Left ventricle myocardium inferior (tissue), 1 donor: ENCODE results near the gene BICC1. TPM values are rescaled to one million over a fixed set of nuclear protein-coding genes. Genes with fewer than 3 reads are reported as not detected.
A peak's percentile ranks its signal among the peaks of the same experiment; 100 is the strongest.

Experiments used
- DNase-seq: peaks from one replicate; pipeline ENCODE4 v3.0.0-alpha.2; 2020
- H3K27ac ChIP-seq: fragments of 200-600 bp; replicated peaks from 2 replicates; pipeline ENCODE4 v1.8.0; 2021
- H3K27me3 ChIP-seq: fragments of 200-600 bp; 2 replicates; pipeline ENCODE4 v1.8.0; 2021; ENCODE audit warnings: low read depth
- H3K36me3 ChIP-seq: fragments of 200-600 bp; 2 replicates; pipeline ENCODE4 v1.8.0; 2021
- H3K4me1 ChIP-seq: fragments of 200-600 bp; 2 replicates; pipeline ENCODE4 v1.8.0; 2021
- H3K4me3 ChIP-seq: fragments of 200-600 bp; 2 replicates; pipeline ENCODE4 v1.8.0; 2021; ENCODE audit warnings: mild to moderate bottlenecking, moderate library complexity
- H3K9me3 ChIP-seq: fragments of 200-600 bp; replicated peaks from 2 replicates; pipeline ENCODE4 v1.8.0; 2021
- intact Hi-C: fragments of 100-400 bp; cut with micrococcal nuclease; formaldehyde crosslinking; loops from one replicate; pipeline ENCODE4 v1.11.0; 2022
- total RNA-seq: library from RNA; stranded (reverse); fragmentation: NEBNext Ultra II Directional; extraction: Animal tissue kit (Norgen Biotek cat#: 25700); gene quantifications from one replicate; pipeline ENCODE4 v1.2.1, GENCODE V29; 2021
- TF ChIP-seq, protein P1 (sequence below): fragments of 200-600 bp; IDR thresholded peaks from 2 replicates; pipeline ENCODE4 v1.8.0; 2021; ENCODE audit warnings: antibody characterized with exemption, mild to moderate bottlenecking, borderline replicate concordance
- donor health status: DM: no; HTN: yes; CAD: no; lungs with severe emphysema.

BICC1 gene
- total RNA-seq, 1 donor from 2014 or later: 5.7 TPM

DNA sequence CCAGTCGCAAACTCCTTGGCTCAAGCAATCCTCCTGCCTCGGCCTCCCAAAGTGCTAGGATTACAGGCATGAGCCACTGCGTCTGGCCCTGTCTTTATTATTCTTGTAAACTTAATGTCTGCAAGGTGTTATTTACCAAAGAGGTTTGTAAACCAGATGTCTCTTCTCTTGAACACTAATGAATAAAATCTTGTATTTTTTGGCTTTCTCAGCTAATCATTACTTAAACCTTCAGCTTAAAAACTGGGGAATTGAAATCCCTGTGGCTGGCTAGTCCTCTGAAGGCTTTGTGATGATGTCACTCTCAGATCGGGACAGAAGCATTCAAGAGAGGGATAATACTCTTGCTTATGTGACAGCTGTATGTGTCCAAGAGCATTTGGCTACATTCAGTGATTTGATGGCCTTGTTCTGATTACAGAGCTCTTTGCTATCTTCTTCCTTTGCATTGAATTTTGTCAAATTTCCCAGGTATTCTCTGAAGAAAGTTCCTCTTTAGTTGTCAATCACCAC, 130.3 kb downstream of the BICC1 start:
- DNase-seq: no peak
- intact Hi-C loops: no loop called here
- TF ChIP-seq, protein P1, sequence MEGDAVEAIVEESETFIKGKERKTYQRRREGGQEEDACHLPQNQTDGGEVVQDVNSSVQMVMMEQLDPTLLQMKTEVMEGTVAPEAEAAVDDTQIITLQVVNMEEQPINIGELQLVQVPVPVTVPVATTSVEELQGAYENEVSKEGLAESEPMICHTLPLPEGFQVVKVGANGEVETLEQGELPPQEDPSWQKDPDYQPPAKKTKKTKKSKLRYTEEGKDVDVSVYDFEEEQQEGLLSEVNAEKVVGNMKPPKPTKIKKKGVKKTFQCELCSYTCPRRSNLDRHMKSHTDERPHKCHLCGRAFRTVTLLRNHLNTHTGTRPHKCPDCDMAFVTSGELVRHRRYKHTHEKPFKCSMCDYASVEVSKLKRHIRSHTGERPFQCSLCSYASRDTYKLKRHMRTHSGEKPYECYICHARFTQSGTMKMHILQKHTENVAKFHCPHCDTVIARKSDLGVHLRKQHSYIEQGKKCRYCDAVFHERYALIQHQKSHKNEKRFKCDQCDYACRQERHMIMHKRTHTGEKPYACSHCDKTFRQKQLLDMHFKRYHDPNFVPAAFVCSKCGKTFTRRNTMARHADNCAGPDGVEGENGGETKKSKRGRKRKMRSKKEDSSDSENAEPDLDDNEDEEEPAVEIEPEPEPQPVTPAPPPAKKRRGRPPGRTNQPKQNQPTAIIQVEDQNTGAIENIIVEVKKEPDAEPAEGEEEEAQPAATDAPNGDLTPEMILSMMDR: no peak

GRCh38 chr10:58644311-58644710, 131.6 kb downstream of the BICC1 start:
- H3K4me3 ChIP-seq: no peak overlapping the region
- no peak for DNase-seq
- H3K36me3 ChIP-seq: no peaks in the 10 kb centered on the region
- intact Hi-C loops: no loop called here
- H3K9me3 ChIP-seq: no peaks in the 10 kb centered on the region
- H3K27ac ChIP-seq: peak overlapping the region; percentile 11
- TF ChIP-seq, protein P1: no peak
- no peaks in the 10 kb centered on the region for H3K27me3 ChIP-seq
- peaks cover 24% of the 10 kb centered on the region for H3K4me1 ChIP-seq

More for the DNA sequence above, 130.3 kb downstream of the BICC1 start:
- Histone ChIP-seq H3K4me1 (peaks cover 16% of the 10 kb centered on the region), H3K9me3 (no peaks in the 10 kb centered on the region), H3K27ac (peak overlapping the region; percentile 11), H3K27me3 (no peaks in the 10 kb centered on the region), H3K36me3 (no peaks in the 10 kb centered on the region), H3K4me3 (no peak overlapping the region)

GRCh38 chr10:58645416-58646146, 132.9 kb downstream of the BICC1 start:
- Histone ChIP-seq H3K4me3 (no peak overlapping the region), H3K36me3 (no peaks in the 10 kb centered on the region), H3K27me3 (no peaks in the 10 kb centered on the region), H3K9me3 (no peaks in the 10 kb centered on the region), H3K27ac (peak overlapping the region; percentile 53), H3K4me1 (peaks cover 28% of the 10 kb centered on the region)
- intact Hi-C loops: no loop called here
- DNase-seq: no peak
- TF ChIP-seq, protein P1: no peak

- TF ChIP-seq, protein P1: no peak
- no peaks in the 10 kb centered on the region for H3K9me3 ChIP-seq
- H3K27ac ChIP-seq: no peak overlapping the region
- H3K36me3 ChIP-seq: no peaks in the 10 kb centered on the region
- no peak for DNase-seq
- no peaks in the 10 kb centered on the region for H3K27me3 ChIP-seq
- H3K4me3 ChIP-seq: no peak overlapping the region
- peaks cover 40% of the 10 kb centered on the region for H3K4me1 ChIP-seq
- intact Hi-C loops: no loop called here
Measured at GRCh38 chr10:58647376-58648112, 134.9 kb downstream of the BICC1 start.

GRCh38 chr10:58648131-58648530, 135.5 kb downstream of the BICC1 start:
- Histone ChIP-seq H3K9me3 (no peaks in the 10 kb centered on the region), H3K36me3 (no peaks in the 10 kb centered on the region), H3K4me3 (no peak overlapping the region), H3K27ac (no peak overlapping the region), H3K27me3 (no peaks in the 10 kb centered on the region), H3K4me1 (peaks cover 40% of the 10 kb centered on the region)
- TF ChIP-seq, protein P1: no peak
- intact Hi-C loops: no loop called here
- no peak for DNase-seq
